MCF 10A (cell line): ENCODE results near the gene ASAP2. TPM values are rescaled to one million over a fixed set of nuclear protein-coding genes. Genes with fewer than 3 reads are reported as not detected.

ENCODE experiments used
- BruUV-seq: library from RNA; stranded (reverse); fragments of 400-500 nt; replicated peaks from 2 replicates; lab custom pipeline; 2021; lab: Mats Ljungman, UMichigan
- CTCF ChIA-PET: fragments of 300-600 bp; sonication (Branson Sonifier 250); formaldehyde crosslinking; extraction: SDS; loops from one replicate; lab custom pipeline; 2021; ENCODE audit warnings: antibody characterized with exemption, inconsistent platforms; lab: Yijun Ruan, JAX
- POLR2A ChIA-PET: fragments of 300-600, 350-650 bp; sonication (Branson Sonifier 250); formaldehyde crosslinking; extraction: SDS; loops from one replicate; lab custom pipeline; 2020; ENCODE audit warnings: antibody characterized with exemption, inconsistent platforms; lab: Yijun Ruan, JAX
- DNase-seq: peaks from one replicate; pipeline ENCODE4 v3.0.0-alpha.2; 2018; ENCODE audit not compliant: unreplicated experiment
- H3K27ac Mint-ChIP-seq: one replicate; pipeline ENCODE4 v1.8.0; 2022; ENCODE audit warnings: mild to moderate bottlenecking, low read depth, mixed read lengths; ENCODE audit not compliant: unreplicated experiment
- H3K27me3 Mint-ChIP-seq: one replicate; pipeline ENCODE4 v1.8.0; 2022; ENCODE audit warnings: mixed read lengths; ENCODE audit not compliant: insufficient read depth, unreplicated experiment
- H3K36me3 Mint-ChIP-seq: one replicate; pipeline ENCODE4 v1.8.0; 2022; ENCODE audit warnings: mild to moderate bottlenecking, moderate library complexity, mixed read lengths; ENCODE audit not compliant: insufficient read depth, unreplicated experiment
- H3K4me1 Mint-ChIP-seq: one replicate; pipeline ENCODE4 v1.8.0; 2022; ENCODE audit warnings: mixed read lengths; ENCODE audit not compliant: insufficient read depth, unreplicated experiment
- H3K4me3 Mint-ChIP-seq: one replicate; pipeline ENCODE4 v1.8.0; 2022; ENCODE audit warnings: mild to moderate bottlenecking, moderate library complexity, mixed read lengths; ENCODE audit not compliant: unreplicated experiment
- H3K9me3 Mint-ChIP-seq: one replicate; pipeline ENCODE4 v1.8.0; 2022; ENCODE audit warnings: mixed read lengths; ENCODE audit not compliant: unreplicated experiment
- CTCF ChIP-seq: fragments of 200-600 bp; IDR thresholded peaks from one replicate; pipeline ENCODE4 v1.8.0; 2022; ENCODE audit warnings: antibody characterized with exemption, mild to moderate bottlenecking; ENCODE audit not compliant: unreplicated experiment
- intact Hi-C: fragments of 100-400 bp; cut with micrococcal nuclease; formaldehyde crosslinking; loops from 2 replicates; pipeline ENCODE4 v1.14.1; 2022
- total RNA-seq: library from RNA; stranded (reverse); gene quantifications from 2 replicates; pipeline ENCODE4 v1.2.3, GENCODE V29; 2022

The ASAP2 gene
- total RNA-seq, 1 experiment from 2014 or later, result 80.8 TPM

DNA sequence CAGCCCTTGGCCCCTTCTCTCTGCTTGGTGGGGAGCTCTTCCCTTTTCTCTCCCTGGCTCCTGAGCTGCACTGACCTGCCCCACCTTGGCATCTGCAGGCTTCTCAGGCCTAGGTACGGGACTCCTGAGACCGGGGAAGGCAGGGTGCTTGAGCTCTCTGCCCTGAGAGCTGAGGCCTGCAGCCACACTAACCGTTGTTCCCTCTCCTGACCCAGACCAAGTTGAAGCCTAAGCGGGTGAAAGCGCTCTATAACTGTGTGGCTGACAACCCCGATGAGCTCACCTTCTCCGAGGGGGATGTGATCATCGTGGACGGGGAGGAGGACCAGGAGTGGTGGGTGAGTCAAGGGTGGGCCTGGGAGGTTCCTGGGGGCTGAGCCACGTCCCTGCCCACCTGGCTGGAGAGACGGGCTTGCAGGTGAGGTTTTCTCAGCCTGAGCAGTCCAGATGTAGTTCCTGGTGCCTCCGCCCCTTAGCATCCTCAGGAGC lies 194.5 kb downstream of the ASAP2 start:
- BruUV-seq, result no TSS peak
- CTCF ChIA-PET, result interaction anchor here (1.6 kb wide), 1 partner anchor 14 kb away, joined by 3 read pairs; no protein-coding TSS in a partner anchor
- Mint-ChIP-seq H3K27ac (peak overlapping the region; percentile 57), H3K4me1 (no peaks in the 10 kb centered on the region), H3K27me3 (no peaks in the 10 kb centered on the region), H3K9me3 (no peaks in the 10 kb centered on the region), H3K36me3 (peaks cover 70% of the 10 kb centered on the region), H3K4me3 (no peak overlapping the region)
- intact Hi-C loops, result no loop called here
- TF ChIP-seq CTCF, result no peak
- POLR2A ChIA-PET, result interaction anchor here (0.5 to 2.4 kb wide), 3 partner anchors 8 to 256 kb away, joined by 3 to 10 read pairs (median 4); no protein-coding TSS in a partner anchor
- DNase-seq, result no peak

DNA sequence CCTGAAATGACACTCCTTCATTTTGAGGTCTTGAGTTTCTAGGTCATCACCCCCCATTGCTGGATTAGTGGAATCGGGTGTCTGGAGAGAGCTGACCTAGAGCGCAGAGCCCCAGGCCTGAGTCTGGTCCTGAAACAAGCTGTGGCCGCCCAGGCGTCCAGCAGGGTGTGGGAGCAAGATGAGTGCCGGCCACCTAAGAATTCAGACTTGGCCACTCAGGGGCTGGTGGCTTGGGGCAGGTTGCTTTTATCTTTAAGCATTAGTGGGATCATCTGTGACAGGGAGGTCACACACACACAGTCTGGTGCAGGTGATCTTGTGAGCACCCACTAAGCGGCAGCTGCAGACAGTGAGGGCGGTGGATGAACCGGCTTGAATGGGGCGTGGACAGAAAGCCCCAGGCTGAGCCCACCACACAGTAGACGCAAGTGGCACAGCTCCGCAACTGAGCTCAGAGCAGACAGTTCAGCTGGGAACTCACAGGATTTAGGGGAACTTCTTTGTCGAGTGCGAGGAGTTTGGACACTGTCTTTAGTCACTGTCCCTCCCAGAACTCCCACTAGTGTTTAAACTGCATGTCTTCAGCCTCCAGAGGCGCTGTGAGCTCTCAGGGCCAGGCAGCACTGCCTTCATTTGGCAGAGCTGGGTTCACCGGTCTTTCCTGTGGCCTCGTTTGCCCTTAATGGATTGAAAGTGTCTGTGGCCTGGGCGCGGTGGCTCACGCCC lies 195.2 kb downstream of the ASAP2 start:
- no peak overlapping the region for H3K4me3 Mint-ChIP-seq
- no peaks in the 10 kb centered on the region for H3K9me3 Mint-ChIP-seq
- intact Hi-C loops, result no loop called here
- ChIA-PET CTCF (no interaction called here), POLR2A (interaction anchor here (1.1 to 2.4 kb wide), 3 partner anchors 9 to 14 kb away, joined by 3 to 10 read pairs (median 3); no protein-coding TSS in a partner anchor)
- no TSS peak for BruUV-seq
- DNase-seq, result no peak
- H3K27ac Mint-ChIP-seq, result no peak overlapping the region
- peaks cover 71% of the 10 kb centered on the region for H3K36me3 Mint-ChIP-seq
- H3K4me1 Mint-ChIP-seq, result no peaks in the 10 kb centered on the region
- no peaks in the 10 kb centered on the region for H3K27me3 Mint-ChIP-seq
- no peak for TF ChIP-seq CTCF

GRCh38 chr2:9403924-9404323 lies 197.3 kb downstream of the ASAP2 start:
- DNase-seq, result no peak
- intact Hi-C loops, result no loop called here
- TF ChIP-seq CTCF, result no peak
- Mint-ChIP-seq H3K36me3 (peaks cover 68% of the 10 kb centered on the region), H3K4me3 (no peak overlapping the region), H3K27ac (no peak overlapping the region), H3K9me3 (no peaks in the 10 kb centered on the region), H3K4me1 (peaks cover 5% of the 10 kb centered on the region), H3K27me3 (no peaks in the 10 kb centered on the region)
- ChIA-PET CTCF (interaction anchor here (0.6 kb wide), 2 partner anchors 19 to 39 kb away, joined by 3 read pairs; partner anchors contain the start of gene ITGB1BP1), POLR2A (no interaction called here)
- BruUV-seq, result TSS peak; percentile 33

GRCh38 chr2:9404451-9404850 lies 197.8 kb downstream of the ASAP2 start:
- no TSS peak for BruUV-seq
- no peak overlapping the region for H3K27ac Mint-ChIP-seq
- DNase-seq, result no peak
- ChIA-PET CTCF (interaction anchor here (0.6 kb wide), 2 partner anchors 19 to 39 kb away, joined by 3 read pairs; partner anchors contain the start of gene ITGB1BP1), POLR2A (no interaction called here)
- no peaks in the 10 kb centered on the region for H3K9me3 Mint-ChIP-seq
- H3K4me1 Mint-ChIP-seq, result peaks cover 9% of the 10 kb centered on the region
- intact Hi-C loops, result no loop called here
- H3K36me3 Mint-ChIP-seq, result peaks cover 68% of the 10 kb centered on the region
- no peak overlapping the region for H3K4me3 Mint-ChIP-seq
- H3K27me3 Mint-ChIP-seq, result no peaks in the 10 kb centered on the region
- TF ChIP-seq CTCF, result no peak
